ENCODE measurements around the gene IFI44L. TPM values are rescaled to one million over a fixed set of nuclear protein-coding genes. Genes with fewer than 3 reads are reported as not detected.

IFI44L gene
- total RNA-seq, 4 donors from 2014 or later = 3.8 to 60.2 (median 17.3) TPM

DNA sequence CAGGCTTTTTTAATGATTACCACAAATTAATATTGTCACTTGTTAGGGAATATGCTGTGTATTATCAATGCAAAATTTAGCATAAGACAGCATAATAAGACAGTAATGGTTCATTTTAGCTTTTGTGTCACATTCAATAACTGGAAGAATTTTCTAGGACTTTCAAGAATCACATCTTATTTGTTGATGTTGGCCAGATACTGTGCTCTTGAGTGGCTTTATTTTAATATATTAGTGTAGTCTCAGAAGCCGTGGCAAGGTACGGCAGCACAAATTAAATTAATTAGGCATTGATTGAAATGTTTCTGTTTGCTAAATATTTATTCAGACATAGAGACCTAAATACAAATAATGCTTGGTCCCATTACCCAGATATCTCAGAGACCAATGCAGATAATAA lies 10.4 kb downstream of the IFI44L start:
- H3K27me3 ChIP-seq = no peaks in the 10 kb centered on the region
- no peak for TF ChIP-seq POLR2A (IDR thresholded peaks at IDR 0.05)
- TF ChIP-seq, protein P1, sequence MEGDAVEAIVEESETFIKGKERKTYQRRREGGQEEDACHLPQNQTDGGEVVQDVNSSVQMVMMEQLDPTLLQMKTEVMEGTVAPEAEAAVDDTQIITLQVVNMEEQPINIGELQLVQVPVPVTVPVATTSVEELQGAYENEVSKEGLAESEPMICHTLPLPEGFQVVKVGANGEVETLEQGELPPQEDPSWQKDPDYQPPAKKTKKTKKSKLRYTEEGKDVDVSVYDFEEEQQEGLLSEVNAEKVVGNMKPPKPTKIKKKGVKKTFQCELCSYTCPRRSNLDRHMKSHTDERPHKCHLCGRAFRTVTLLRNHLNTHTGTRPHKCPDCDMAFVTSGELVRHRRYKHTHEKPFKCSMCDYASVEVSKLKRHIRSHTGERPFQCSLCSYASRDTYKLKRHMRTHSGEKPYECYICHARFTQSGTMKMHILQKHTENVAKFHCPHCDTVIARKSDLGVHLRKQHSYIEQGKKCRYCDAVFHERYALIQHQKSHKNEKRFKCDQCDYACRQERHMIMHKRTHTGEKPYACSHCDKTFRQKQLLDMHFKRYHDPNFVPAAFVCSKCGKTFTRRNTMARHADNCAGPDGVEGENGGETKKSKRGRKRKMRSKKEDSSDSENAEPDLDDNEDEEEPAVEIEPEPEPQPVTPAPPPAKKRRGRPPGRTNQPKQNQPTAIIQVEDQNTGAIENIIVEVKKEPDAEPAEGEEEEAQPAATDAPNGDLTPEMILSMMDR (IDR thresholded peaks at IDR 0.05) = no peak
- no peak overlapping the region for H3K4me3 ChIP-seq
- DNase-seq = no peak
- H3K4me1 ChIP-seq = no peaks in the 10 kb centered on the region
- H3K9me3 ChIP-seq = no peaks in the 10 kb centered on the region
- H3K27ac ChIP-seq = no peak overlapping the region
- no peaks in the 10 kb centered on the region for H3K36me3 ChIP-seq
- intact Hi-C loops (cut with DNase I; ENCODE audit: low total_unique reads) = no loop called here

DNA sequence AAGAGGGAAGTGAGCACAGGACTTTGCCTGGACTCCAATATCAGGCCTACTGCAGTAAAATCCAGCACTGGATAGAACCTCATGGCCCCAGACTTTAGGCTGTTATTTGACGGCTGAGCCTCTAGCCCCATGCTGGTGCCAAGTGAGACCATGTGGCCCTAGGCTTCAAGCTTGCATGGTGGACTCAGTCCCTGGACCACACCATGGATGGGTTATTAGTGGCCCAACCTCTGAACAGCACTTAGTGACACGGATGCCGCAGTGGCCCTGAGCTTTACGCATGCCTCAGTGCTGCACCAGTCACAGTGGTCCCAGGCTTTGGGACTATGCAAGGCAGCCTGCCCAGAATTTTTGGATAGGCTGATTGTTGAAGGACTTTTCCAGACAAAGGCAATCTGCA lies 13.0 kb downstream of the IFI44L start:
- intact Hi-C loops (cut with DNase I; ENCODE audit: low total_unique reads) = no loop called here
- Histone ChIP-seq H3K4me1 (no peaks in the 10 kb centered on the region), H3K4me3 (no peak overlapping the region), H3K9me3 (no peaks in the 10 kb centered on the region), H3K27me3 (no peaks in the 10 kb centered on the region), H3K36me3 (no peaks in the 10 kb centered on the region), H3K27ac (no peak overlapping the region)
- no peak for DNase-seq
- no peak for TF ChIP-seq POLR2A (IDR thresholded peaks at IDR 0.05)
- TF ChIP-seq, protein P1 (IDR thresholded peaks at IDR 0.05) = no peak

DNA sequence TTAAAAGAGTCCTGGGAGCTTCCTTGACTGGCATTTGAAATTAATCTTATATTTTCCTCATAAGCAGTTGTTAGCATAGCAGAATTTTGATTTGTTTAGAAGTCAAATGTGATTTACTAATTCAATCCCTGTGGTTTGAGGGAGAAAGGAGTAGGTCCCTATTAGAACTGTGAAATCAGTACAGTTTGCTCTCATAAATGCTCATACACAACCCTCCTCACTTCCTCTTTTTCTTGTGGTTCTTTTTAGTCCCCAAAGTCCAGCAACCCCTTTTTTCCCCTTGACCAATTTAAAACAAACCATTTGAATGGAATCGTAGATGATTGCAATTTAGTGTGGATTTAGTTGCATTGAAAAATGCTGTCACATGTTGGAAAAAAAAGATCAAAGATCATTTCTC lies 20.2 kb downstream of the IFI44L start:
- no peaks in the 10 kb centered on the region for H3K4me1 ChIP-seq
- no peak for DNase-seq
- H3K9me3 ChIP-seq = no peaks in the 10 kb centered on the region
- H3K27me3 ChIP-seq = no peaks in the 10 kb centered on the region
- H3K4me3 ChIP-seq = no peak overlapping the region
- TF ChIP-seq, protein P1 (IDR thresholded peaks at IDR 0.05) = no peak
- TF ChIP-seq POLR2A (IDR thresholded peaks at IDR 0.05) = no peak
- H3K27ac ChIP-seq = no peak overlapping the region
- no peaks in the 10 kb centered on the region for H3K36me3 ChIP-seq
- intact Hi-C loops (cut with DNase I; ENCODE audit: low total_unique reads) = no loop called here

DNA sequence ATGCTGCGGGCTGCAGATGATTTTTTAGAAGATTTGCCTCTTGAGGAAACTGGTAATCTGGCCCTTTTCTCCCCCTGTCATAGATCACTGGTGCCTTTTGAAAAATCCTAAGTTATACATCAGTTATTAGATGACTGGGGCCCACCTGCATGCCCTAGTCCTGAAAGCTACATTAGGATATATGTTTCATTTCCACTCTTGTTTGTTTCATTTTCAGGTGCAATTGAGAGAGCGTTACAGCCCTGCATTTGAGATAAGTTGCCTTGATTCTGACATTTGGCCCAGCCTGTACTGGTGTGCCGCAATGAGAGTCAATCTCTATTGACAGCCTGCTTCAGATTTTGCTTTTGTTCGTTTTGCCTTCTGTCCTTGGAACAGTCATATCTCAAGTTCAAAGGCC lies 21.3 kb downstream of the IFI44L start:
- no peaks in the 10 kb centered on the region for H3K4me1 ChIP-seq
- H3K27ac ChIP-seq = no peak overlapping the region
- H3K36me3 ChIP-seq = no peaks in the 10 kb centered on the region
- no peaks in the 10 kb centered on the region for H3K27me3 ChIP-seq
- intact Hi-C loops (cut with DNase I; ENCODE audit: low total_unique reads) = no loop called here
- TF ChIP-seq, protein P1 (IDR thresholded peaks at IDR 0.05) = no peak
- no peak for TF ChIP-seq POLR2A (IDR thresholded peaks at IDR 0.05)
- no peaks in the 10 kb centered on the region for H3K9me3 ChIP-seq
- no peak for DNase-seq
- no peak overlapping the region for H3K4me3 ChIP-seq

DNA sequence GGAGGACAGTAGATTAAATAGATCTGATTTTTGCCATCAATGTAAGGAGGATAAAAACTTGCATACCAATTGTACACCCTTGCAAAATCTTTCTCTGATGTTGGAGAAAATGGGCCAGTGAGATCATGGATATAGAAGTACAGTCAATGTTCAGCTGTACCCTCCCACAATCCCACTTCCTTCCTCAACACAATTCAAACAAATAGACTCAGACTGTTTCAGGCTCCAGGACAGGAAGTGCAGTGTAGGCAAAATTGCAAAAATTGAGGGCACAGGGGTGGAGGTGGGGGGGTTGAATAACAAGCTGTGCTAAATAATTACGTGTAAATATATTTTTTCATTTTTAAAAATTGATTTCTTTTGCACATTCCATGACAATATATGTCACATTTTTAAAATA lies 25.5 kb downstream of the IFI44L start:
- Histone ChIP-seq H3K9me3 (no peaks in the 10 kb centered on the region), H3K36me3 (no peaks in the 10 kb centered on the region), H3K4me1 (no peaks in the 10 kb centered on the region), H3K27me3 (no peaks in the 10 kb centered on the region), H3K4me3 (no peak overlapping the region), H3K27ac (no peak overlapping the region)
- DNase-seq = no peak
- TF ChIP-seq, protein P1 (IDR thresholded peaks at IDR 0.05) = no peak
- TF ChIP-seq POLR2A (IDR thresholded peaks at IDR 0.05) = no peak
- intact Hi-C loops (cut with DNase I; ENCODE audit: low total_unique reads) = no loop called here
